IPS DF 19.7 (cell line): Measurements from ENCODE around the gene NBAS.
A peak's percentile ranks its signal among the peaks of the same experiment; 100 is the strongest.
"Not testable (repeated sequence)": the region's sequence is repeated elsewhere in the genome, so short reads cannot be mapped to it uniquely, and the experiment has no call there.

Source experiments
- DNase-seq: peaks from one replicate; pipeline ENCODE4 v3.0.0-alpha.2; 2013; ENCODE audit warnings: low read depth, low spot score

NBAS gene

GRCh38 chr2:15265889-15266288, 295.2 kb downstream of the NBAS start:
- DNase-seq = no peak

DNA sequence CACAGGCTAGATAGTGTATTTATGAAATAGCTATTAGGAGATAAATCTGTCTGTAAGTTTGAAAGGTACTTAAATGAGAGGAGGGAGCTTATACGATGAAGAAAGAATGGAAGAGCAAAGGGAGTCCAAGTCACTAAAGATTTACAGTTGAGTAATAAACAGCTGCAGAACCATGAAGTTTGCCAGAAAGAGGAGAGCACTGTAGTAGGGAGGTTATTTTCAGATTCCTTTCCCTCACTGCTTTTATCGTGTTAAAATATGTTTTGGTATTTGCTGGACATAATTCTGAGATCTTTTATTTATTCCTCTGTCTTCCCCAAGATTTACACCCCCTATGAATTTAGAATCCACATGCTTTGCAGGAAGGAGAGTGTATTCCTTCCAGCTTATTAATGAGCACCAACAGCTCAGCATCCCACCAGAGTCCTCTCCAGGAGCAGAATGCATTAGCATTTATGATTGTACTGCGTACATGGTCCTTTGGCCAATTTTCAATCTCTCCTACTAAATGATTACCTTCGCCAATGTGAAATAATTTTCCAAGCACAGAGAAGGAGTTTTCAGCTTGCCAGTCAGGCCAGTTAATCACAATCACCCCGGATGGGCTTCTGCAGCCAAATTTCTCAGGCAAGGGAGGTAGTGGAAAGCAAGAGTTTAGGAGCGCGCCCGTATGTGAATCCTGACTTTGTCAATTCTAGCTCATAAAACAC, 297.0 kb downstream of the NBAS start:
- no peak for DNase-seq

- no peak for DNase-seq
Observed at GRCh38 chr2:15262792-15263191, 298.3 kb downstream of the NBAS start.

GRCh38 chr2:15260835-15261234, 300.3 kb downstream of the NBAS start:
- no peak for DNase-seq

- DNase-seq = no peak
Observed at GRCh38 chr2:15260196-15260595, 300.9 kb downstream of the NBAS start.

GRCh38 chr2:15259356-15259756, 301.8 kb downstream of the NBAS start:
- peak; percentile 91 for DNase-seq

DNA sequence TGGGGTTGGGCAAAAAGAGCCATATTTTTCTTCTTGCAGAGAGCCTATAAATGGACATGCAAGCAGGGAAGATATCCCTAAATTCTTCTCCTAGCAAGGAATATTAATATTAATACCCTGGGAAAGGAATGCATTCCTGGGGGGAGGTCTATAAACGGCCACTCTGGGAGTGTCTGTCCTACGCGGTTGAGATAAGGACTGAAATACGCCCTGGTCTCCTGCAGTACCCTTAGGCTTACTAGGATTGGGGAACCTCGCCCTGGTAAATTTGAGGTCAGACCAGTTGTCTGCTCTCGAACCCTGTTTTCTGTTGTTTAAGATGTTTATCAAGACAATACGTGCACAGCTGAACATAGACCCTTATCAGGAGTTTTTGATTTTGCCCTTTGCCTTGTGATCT, 302.7 kb downstream of the NBAS start:
- not testable (repeated sequence) for DNase-seq

DNA sequence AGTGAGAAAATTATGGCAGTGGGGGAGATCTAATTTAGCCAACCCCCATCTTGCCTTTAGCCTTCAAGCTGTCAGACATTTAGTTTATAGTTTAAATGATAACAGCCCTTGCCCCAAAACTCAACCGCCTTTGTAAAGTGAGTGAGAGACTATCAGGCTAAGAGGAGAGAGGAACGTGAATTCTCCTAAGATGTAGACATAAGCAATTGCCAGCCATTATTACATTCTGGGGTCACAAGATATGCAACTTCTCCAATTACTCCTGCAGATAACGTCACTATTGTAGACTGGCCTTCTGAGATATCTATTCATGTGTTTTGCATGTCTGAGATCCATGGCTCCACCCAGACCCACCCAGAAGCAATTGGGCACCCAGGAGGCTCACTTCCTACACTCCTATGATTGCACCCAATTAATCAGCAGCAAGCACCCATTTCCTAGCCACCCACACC, 307.3 kb downstream of the NBAS start:
- no peak for DNase-seq

DNA sequence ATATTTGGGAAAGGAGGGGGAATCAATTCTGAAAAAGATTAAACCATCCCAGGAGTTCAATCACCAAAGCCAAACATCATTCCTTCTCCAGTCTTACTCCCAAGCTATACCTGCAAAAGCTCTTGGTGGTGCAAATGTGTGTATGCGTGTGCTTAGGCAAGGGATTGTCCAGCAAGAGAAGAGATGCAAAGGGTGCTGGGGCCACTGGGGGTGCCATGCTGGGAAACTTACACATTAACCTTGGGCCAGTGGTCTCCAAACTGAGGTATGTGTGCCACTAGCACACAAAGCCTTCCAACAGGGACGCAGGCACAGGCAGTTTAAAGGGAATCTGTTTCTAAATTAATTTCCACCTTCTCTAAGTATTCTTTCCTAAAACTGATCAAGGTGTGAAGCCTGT, 307.9 kb downstream of the NBAS start:
- no peak for DNase-seq

DNA sequence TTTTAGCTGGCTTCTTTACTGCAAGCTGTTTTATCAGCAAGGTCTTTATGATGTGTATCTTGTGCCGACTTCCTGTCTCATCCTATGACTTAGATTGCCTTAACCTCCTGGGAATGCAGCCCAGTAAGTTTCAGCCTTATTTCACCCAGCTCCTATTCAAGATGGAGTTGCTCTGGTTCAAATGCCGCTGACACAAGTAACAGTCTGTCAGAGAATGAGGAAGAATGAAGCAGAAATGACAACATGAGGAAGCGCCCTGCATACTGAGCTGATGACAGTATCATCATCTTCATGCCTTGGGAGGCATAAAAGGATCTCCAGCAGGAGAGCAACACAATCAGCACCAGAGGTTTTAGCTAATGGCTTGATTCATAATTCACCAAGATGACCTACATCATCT, 309.4 kb downstream of the NBAS start:
- DNase-seq = no peak

- DNase-seq = not testable (repeated sequence)
Observed at GRCh38 chr2:15250946-15251345, 310.2 kb downstream of the NBAS start.

DNA sequence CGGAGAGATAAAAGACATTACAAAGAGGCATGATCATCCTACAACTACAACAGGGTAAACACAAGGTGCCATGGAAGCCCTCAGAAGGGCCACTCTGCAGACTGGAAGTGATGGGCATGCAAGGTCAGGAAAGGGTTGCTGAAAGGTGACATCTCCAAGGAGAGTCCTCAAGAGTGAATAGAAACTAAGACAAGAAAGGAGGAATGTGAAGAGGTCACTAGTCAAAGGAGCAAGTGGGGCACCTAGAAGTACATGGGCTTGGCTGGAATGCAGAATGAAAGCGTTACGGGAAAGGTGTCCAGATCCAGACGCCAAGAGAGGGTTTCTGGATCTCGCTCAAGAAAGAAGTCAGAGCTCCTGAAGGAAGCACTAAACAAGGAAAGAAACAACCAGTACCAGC, 314.3 kb downstream of the NBAS start:
- DNase-seq = no peak

DNA sequence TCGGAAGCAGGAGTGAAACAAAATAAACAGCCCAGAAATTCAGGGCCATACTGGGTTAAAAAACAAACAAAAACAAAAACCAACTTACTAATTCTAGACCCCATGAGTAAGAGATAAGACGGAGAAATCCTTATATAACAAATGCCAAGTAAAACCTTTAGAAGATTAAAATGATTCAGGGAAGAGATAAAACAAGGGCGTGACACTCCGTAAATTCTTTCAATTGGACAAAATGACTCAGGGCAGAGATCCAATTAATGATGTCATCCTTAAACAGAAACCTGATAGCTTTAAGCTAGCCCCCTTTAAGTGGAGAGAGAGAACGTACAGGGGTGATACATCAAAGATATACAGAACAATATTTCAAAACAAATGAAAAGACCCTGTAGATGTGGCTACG, 317.4 kb downstream of the NBAS start:
- DNase-seq = no peak

GRCh38 chr2:15242936-15243461, 318.1 kb downstream of the NBAS start:
- no peak for DNase-seq

DNA sequence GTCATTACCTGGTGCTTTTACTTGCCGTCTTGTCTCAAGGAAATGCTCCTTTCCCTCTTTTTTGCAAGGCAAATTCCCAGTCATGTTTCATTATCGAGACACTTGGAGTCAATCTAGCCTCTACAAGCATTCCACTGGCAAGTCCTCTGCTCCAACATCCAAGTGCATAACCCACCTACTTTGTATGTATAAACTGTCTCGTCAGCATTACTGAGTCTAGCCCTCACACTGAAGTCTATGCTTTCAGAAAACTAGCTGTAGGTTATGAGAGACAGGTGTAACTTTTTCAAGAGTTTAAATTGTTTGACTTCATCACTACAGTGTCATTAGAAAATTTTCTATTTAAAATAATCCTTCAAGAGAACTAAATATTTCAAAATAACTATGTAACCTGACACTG, 319.2 kb downstream of the NBAS start:
- DNase-seq = peak; percentile 1

- no peak for DNase-seq
Observed at GRCh38 chr2:15241201-15241600, 319.9 kb downstream of the NBAS start.

DNA sequence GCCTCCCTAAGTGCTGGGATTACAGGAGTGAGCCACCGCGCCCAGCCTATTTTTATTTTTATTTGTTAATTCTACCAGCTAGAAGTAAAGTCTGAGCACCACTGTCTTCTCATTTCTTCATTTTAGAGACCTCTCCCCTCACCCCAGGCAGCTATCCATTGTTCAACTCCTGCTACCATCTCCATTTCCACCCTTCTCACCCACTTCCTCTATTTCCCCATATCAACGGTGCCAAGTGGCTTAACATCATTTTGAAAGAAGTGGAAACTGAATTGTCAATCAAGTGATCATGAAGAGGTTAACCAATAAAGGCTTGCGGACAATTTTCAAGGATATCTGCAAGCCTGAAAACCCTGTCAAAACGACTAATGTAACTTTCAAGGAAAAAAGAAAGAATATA, 323.1 kb downstream of the NBAS start:
- DNase-seq = no peak

DNA sequence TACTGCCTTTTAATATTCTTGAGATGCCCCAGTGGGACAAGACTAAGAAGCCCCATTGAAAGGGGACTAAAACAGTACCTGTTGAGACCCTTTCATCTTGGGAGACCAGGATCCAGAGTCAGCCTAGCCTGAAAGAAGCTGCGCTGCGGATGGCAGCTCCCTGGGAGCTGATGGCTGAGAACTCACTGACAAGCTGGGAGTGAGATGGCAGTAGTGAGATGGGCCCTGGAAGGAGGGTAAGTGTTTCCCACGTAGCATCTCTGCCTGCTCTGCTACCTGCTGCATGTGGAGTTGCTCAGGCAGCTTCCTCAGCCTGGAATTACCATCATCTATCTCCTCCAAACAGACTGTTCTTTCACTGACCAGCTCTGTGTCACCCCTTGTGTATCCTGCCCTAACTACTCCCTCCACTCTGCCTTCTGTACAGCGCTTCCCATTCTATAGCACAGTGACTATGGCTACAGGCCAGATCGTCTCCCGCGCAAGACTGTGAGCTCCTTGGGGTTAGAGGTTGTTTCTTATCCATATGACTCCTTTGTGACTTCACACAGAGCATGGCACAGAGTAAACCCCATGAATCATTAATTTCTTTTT, 330.4 kb downstream of the NBAS start:
- DNase-seq = no peak

DNA sequence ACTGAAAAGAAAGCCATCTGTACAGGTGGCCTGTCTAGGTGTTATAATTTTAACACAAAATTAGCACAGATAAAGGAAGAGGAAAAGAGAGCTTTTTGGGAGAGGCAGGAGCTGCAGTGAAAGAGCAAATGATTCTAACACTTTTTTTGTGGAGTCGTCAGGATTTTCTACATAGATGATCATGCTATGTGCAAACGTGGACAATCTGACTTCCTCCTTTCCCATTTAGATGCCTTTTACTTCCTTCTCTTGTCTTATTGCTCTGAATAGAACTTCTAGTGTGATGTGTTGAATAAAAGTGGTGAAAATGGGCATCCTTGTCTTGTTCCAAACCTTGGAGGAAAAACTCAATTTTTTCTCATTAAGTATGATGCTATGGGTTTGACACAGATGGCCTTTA, 334.5 kb downstream of the NBAS start:
- DNase-seq = no peak

DNA sequence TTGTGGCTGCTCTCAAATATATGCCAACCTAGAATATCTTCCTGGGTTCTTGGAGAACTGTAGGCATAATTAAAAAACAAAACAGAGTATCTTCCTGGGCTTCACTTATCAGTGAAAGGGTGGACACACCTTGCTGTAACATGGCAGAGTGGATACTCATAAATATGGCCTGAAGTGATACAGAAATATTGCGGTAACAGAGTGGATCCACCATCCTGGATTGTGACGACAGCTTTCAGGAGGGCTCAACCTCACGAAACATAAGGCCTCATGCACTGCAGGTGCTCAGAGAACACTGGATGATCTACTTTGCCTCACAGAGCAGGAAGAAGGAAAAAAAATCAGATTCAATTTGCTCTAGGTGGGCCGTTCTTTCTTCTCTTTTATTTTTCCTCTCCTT, 336.0 kb downstream of the NBAS start:
- no peak for DNase-seq

- no peak for DNase-seq
Observed at GRCh38 chr2:15224641-15225040, 336.5 kb downstream of the NBAS start.

- DNase-seq = no peak
Observed at GRCh38 chr2:15223887-15224286, 337.2 kb downstream of the NBAS start.

GRCh38 chr2:15222856-15223255, 338.3 kb downstream of the NBAS start:
- DNase-seq = no peak
